A673 (cell line): ENCODE measurements around the gene CHMP1B. TPM values are rescaled to one million over a fixed set of nuclear protein-coding genes. Genes with fewer than 3 reads are reported as not detected.

Source experiments
- BruUV-seq: library from RNA; stranded (reverse); fragments of 400-500 nt; replicated peaks from 2 replicates; lab custom pipeline; 2021; lab: Mats Ljungman, UMichigan
- CTCF ChIA-PET: fragments of 300-600 bp; sonication (Branson Sonifier 250); formaldehyde crosslinking; loops from one replicate; lab custom pipeline; 2022; ENCODE audit warnings: antibody characterized with exemption; lab: Charles Lee
- POLR2A ChIA-PET: fragments of 300-600 bp; sonication (Branson Sonifier 250); formaldehyde crosslinking; loops from one replicate; lab custom pipeline; 2022; ENCODE audit warnings: antibody characterized with exemption; ENCODE audit not compliant: low non-redundant PET; lab: Charles Lee
- DNase-seq: peaks from one replicate; pipeline ENCODE4 v3.0.0-alpha.2; 2015; ENCODE audit warnings: low spot score
- H3K27ac ChIP-seq: fragments of 200-600 bp; sonication (generic); 2 replicates; pipeline ENCODE4 v1.5.1; 2016; ENCODE audit warnings: mixed run types, low read depth, mild to moderate bottlenecking, mixed read lengths, antibody characterized with exemption, low read length; ENCODE audit not compliant: poor library complexity, severe bottlenecking
- H3K27me3 ChIP-seq: fragments of 200-600 bp; sonication (generic); replicated peaks from 2 replicates; pipeline ENCODE4 v1.6.1; 2017; ENCODE audit warnings: mixed run types, low read depth, mild to moderate bottlenecking, mixed read lengths, antibody characterized with exemption, low read length; ENCODE audit not compliant: insufficient read depth, poor library complexity
- H3K36me3 ChIP-seq: fragments of 200-600 bp; sonication (generic); 2 replicates; pipeline ENCODE4 v1.6.1; 2016; ENCODE audit warnings: mixed run types, mild to moderate bottlenecking, mixed read lengths, antibody characterized with exemption, low read length; ENCODE audit not compliant: insufficient read depth, poor library complexity, severe bottlenecking
- H3K4me1 ChIP-seq: fragments of 200-600 bp; sonication (generic); 2 replicates; pipeline ENCODE4 v1.6.1; 2017; ENCODE audit warnings: mixed run types, mild to moderate bottlenecking, mixed read lengths, antibody characterized with exemption, low read length; ENCODE audit not compliant: insufficient read depth, poor library complexity, severe bottlenecking
- H3K4me3 ChIP-seq: fragments of 200-600 bp; sonication (generic); 2 replicates; pipeline ENCODE4 v1.5.1; 2016; ENCODE audit warnings: low read depth, mixed run types, mild to moderate bottlenecking, mixed read lengths, low read length; ENCODE audit not compliant: poor library complexity, severe bottlenecking
- H3K9me3 ChIP-seq: fragments of 200-600 bp; sonication (generic); 2 replicates; pipeline ENCODE4 v1.6.1; 2016; ENCODE audit warnings: mixed run types, low read depth, mild to moderate bottlenecking, mixed read lengths, antibody characterized with exemption, low read length; ENCODE audit not compliant: poor library complexity, severe bottlenecking
- CTCF ChIP-seq: fragments of 300-800, 200-600 bp; sonication (generic); conservative IDR thresholded peaks from 2 replicates; pipeline ENCODE4 v1.5.1; 2017; ENCODE audit warnings: low read depth, mild to moderate bottlenecking, antibody characterized with exemption, low read length, moderate library complexity, mixed read lengths
- EZH2 ChIP-seq: fragments of 200-600 bp; sonication (generic); IDR thresholded peaks from 2 replicates; pipeline ENCODE4 v1.6.1; 2017; ENCODE audit warnings: borderline replicate concordance, low read depth, mild to moderate bottlenecking, mixed read lengths, antibody characterized with exemption, low read length; ENCODE audit not compliant: poor library complexity, severe bottlenecking
- intact Hi-C: fragments of 100-400 bp; cut with micrococcal nuclease; formaldehyde crosslinking; loops from one replicate; pipeline ENCODE4 v1.10.0; 2022; ENCODE audit not compliant: unreplicated experiment
- total RNA-seq: library from RNA; stranded (reverse); gene quantifications from 2 replicates; pipeline ENCODE4 v1.2.3, GENCODE V29; 2021

The CHMP1B gene
- total RNA-seq, 1 experiment from 2014 or later, result 17.1 TPM

GRCh38 chr18:11897781-11898180 is 46.6 kb downstream of the CHMP1B start:
- no peaks in the 10 kb centered on the region for H3K27me3 ChIP-seq
- H3K27ac ChIP-seq, result no peak overlapping the region
- no peak for TF ChIP-seq CTCF
- TF ChIP-seq EZH2, result no peak
- intact Hi-C loops, result no loop called here
- H3K9me3 ChIP-seq, result no peaks in the 10 kb centered on the region
- no peak overlapping the region for H3K4me3 ChIP-seq
- BruUV-seq, result no TSS peak
- ChIA-PET POLR2A (no interaction called here), CTCF (no interaction called here)
- H3K36me3 ChIP-seq, result no peaks in the 10 kb centered on the region
- DNase-seq, result no peak
- H3K4me1 ChIP-seq, result no peaks in the 10 kb centered on the region

- no TSS peak for BruUV-seq
- H3K36me3 ChIP-seq, result no peaks in the 10 kb centered on the region
- H3K4me3 ChIP-seq, result no peak overlapping the region
- no peak for DNase-seq
- H3K9me3 ChIP-seq, result no peaks in the 10 kb centered on the region
- intact Hi-C loops, result no loop called here
- POLR2A ChIA-PET, result no interaction called here
- CTCF ChIA-PET, result no interaction called here
- H3K27me3 ChIP-seq, result no peaks in the 10 kb centered on the region
- no peak overlapping the region for H3K27ac ChIP-seq
- TF ChIP-seq CTCF (no peak), EZH2 (no peak)
- H3K4me1 ChIP-seq, result no peaks in the 10 kb centered on the region
Measured at GRCh38 chr18:11899063-11899462, 47.9 kb downstream of the CHMP1B start.

GRCh38 chr18:11901826-11902438 is 50.7 kb downstream of the CHMP1B start:
- BruUV-seq, result no TSS peak
- no peak for TF ChIP-seq CTCF
- no peak for TF ChIP-seq EZH2
- ChIA-PET POLR2A (no interaction called here), CTCF (no interaction called here)
- H3K36me3 ChIP-seq, result no peaks in the 10 kb centered on the region
- no peak overlapping the region for H3K27ac ChIP-seq
- no peak for DNase-seq
- no peaks in the 10 kb centered on the region for H3K9me3 ChIP-seq
- H3K27me3 ChIP-seq, result no peaks in the 10 kb centered on the region
- no peaks in the 10 kb centered on the region for H3K4me1 ChIP-seq
- intact Hi-C loops, result no loop called here
- no peak overlapping the region for H3K4me3 ChIP-seq
